ENCODE data around the gene SPIRE1.
"Not testable (repeated sequence)": the region's sequence is repeated elsewhere in the genome, so short reads cannot be mapped to it uniquely, and the experiment has no call there.

SPIRE1 gene

GRCh38 chr18:12500986-12501385 lies 156.9 kb downstream of the SPIRE1 start:
- Mint-ChIP-seq H3K27ac (no peak overlapping the region), H3K9me3 (no peaks in the 10 kb centered on the region), H3K4me3 (no peak overlapping the region), H3K36me3 (ENCODE audit: low read depth) (peaks cover 22% of the 10 kb centered on the region), H3K27me3 (no peaks in the 10 kb centered on the region), H3K4me1 (ENCODE audit: low read depth) (no peaks in the 10 kb centered on the region)
- intact Hi-C loops (cut with micrococcal nuclease), result no loop called here

GRCh38 chr18:12497839-12498238 lies 160.1 kb downstream of the SPIRE1 start:
- H3K27ac Mint-ChIP-seq, result no peak overlapping the region
- no peak overlapping the region for H3K4me3 Mint-ChIP-seq
- no peaks in the 10 kb centered on the region for H3K9me3 Mint-ChIP-seq
- intact Hi-C loops (cut with micrococcal nuclease), result no loop called here
- H3K4me1 Mint-ChIP-seq (ENCODE audit: low read depth), result no peaks in the 10 kb centered on the region
- H3K36me3 Mint-ChIP-seq (ENCODE audit: low read depth), result peaks cover 16% of the 10 kb centered on the region
- H3K27me3 Mint-ChIP-seq, result no peaks in the 10 kb centered on the region

DNA sequence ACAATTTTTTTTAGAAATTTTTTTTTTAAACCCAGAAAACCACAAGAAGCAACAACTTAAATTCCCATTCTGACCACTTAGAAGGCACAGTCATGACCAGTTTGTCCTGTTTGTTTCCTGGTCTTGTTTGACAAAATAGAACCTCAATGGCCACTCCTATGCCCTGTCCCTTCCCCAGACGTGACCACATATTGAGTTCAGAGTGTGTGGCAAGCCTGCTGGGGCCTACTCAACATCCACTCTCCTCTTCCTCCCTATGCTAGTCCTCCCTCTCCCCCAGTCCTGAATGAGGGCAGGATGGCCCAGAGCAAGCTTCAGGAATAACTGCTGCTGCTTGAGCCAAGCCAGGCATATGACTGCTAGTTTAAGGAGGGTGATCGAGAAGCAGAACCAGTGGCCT lies 160.6 kb downstream of the SPIRE1 start:
- intact Hi-C loops (cut with micrococcal nuclease), result no loop called here
- Mint-ChIP-seq H3K4me1 (ENCODE audit: low read depth) (no peaks in the 10 kb centered on the region), H3K4me3 (no peak overlapping the region), H3K9me3 (no peaks in the 10 kb centered on the region), H3K27ac (no peak overlapping the region), H3K36me3 (ENCODE audit: low read depth) (peaks cover 20% of the 10 kb centered on the region), H3K27me3 (no peaks in the 10 kb centered on the region)

GRCh38 chr18:12492907-12493306 lies 165.0 kb downstream of the SPIRE1 start:
- Mint-ChIP-seq H3K36me3 (ENCODE audit: low read depth) (peaks cover 41% of the 10 kb centered on the region), H3K4me3 (no peak overlapping the region), H3K9me3 (no peaks in the 10 kb centered on the region), H3K27ac (no peak overlapping the region), H3K4me1 (ENCODE audit: low read depth) (no peaks in the 10 kb centered on the region), H3K27me3 (no peaks in the 10 kb centered on the region)
- intact Hi-C loops (cut with micrococcal nuclease), result no loop called here

GRCh38 chr18:12491611-12492435 lies 166.1 kb downstream of the SPIRE1 start:
- Mint-ChIP-seq H3K36me3 (ENCODE audit: low read depth) (peaks cover 41% of the 10 kb centered on the region), H3K4me1 (ENCODE audit: low read depth) (no peaks in the 10 kb centered on the region)

GRCh38 chr18:12485479-12486105 lies 172.3 kb downstream of the SPIRE1 start:
- Mint-ChIP-seq H3K9me3 (no peaks in the 10 kb centered on the region), H3K4me1 (ENCODE audit: low read depth) (no peaks in the 10 kb centered on the region), H3K4me3 (no peak overlapping the region), H3K27ac (no peak overlapping the region), H3K27me3 (no peaks in the 10 kb centered on the region), H3K36me3 (ENCODE audit: low read depth) (peaks cover 7% of the 10 kb centered on the region)
- intact Hi-C loops (cut with micrococcal nuclease), result no loop called here

More at GRCh38 chr18:12491611-12492435, 166.1 kb downstream of the SPIRE1 start:
- Mint-ChIP-seq H3K27ac (no peak overlapping the region), H3K27me3 (no peaks in the 10 kb centered on the region), H3K4me3 (no peak overlapping the region), H3K9me3 (no peaks in the 10 kb centered on the region)
- intact Hi-C loops (cut with micrococcal nuclease), result no loop called here

DNA sequence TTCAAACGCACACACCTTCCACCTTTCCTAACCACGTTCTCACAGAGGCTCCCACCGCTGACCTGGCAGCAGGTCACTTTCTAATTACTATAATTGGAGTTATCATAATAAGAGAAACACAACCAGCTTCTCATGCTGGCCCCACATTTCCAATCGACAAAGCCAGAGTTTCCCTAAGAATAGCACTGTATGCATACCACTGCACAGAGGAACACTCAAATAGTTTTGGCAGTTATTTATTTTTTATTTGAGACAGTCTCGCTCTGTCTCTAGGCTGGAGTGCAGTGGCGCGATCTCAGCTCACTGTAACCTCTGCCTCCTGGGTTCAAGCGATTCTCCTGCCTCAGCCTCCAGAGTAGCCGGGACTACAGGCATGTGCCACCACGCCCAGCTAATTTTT lies 176.0 kb downstream of the SPIRE1 start:
- H3K9me3 Mint-ChIP-seq; H3K27me3 Mint-ChIP-seq; intact Hi-C loops (cut with micrococcal nuclease); H3K27ac Mint-ChIP-seq; H3K4me1 Mint-ChIP-seq (ENCODE audit: low read depth); H3K4me3 Mint-ChIP-seq: not testable (repeated sequence)
- H3K36me3 Mint-ChIP-seq (ENCODE audit: low read depth), result peaks cover 17% of the 10 kb centered on the region

DNA sequence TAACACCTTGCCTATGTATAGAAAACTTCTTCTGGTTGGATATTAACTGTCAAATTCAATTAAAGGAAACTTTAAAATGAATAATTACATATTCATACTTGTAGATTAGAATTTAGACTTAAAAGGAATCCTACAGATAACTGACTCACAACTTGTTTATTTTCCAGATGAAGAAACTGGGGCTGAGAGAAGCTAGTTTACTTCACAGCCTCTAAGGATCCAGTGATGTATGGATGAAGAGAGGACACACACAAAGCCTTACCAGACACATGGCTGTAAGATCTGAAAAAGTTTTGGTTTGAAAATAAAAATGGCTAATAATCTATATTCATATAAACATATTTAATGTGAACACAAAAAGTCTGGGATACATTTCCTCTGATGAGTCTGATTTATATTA lies 177.9 kb downstream of the SPIRE1 start:
- Mint-ChIP-seq H3K4me3 (no peak overlapping the region), H3K27me3 (no peaks in the 10 kb centered on the region), H3K27ac (no peak overlapping the region), H3K4me1 (ENCODE audit: low read depth) (no peaks in the 10 kb centered on the region), H3K36me3 (ENCODE audit: low read depth) (peaks cover 17% of the 10 kb centered on the region), H3K9me3 (no peaks in the 10 kb centered on the region)
- intact Hi-C loops (cut with micrococcal nuclease), result no loop called here

- Mint-ChIP-seq H3K27ac (no peak overlapping the region), H3K27me3 (no peaks in the 10 kb centered on the region), H3K4me1 (ENCODE audit: low read depth) (no peaks in the 10 kb centered on the region), H3K4me3 (no peak overlapping the region), H3K9me3 (no peaks in the 10 kb centered on the region), H3K36me3 (ENCODE audit: low read depth) (peaks cover 17% of the 10 kb centered on the region)
- intact Hi-C loops (cut with micrococcal nuclease), result no loop called here
Observed at GRCh38 chr18:12479536-12479935, 178.4 kb downstream of the SPIRE1 start.

- intact Hi-C loops (cut with micrococcal nuclease), result no loop called here
- H3K9me3 Mint-ChIP-seq, result no peaks in the 10 kb centered on the region
- H3K4me3 Mint-ChIP-seq, result no peak overlapping the region
- H3K36me3 Mint-ChIP-seq (ENCODE audit: low read depth), result peaks cover 17% of the 10 kb centered on the region
- no peaks in the 10 kb centered on the region for H3K4me1 Mint-ChIP-seq (ENCODE audit: low read depth)
- H3K27me3 Mint-ChIP-seq, result no peaks in the 10 kb centered on the region
- no peak overlapping the region for H3K27ac Mint-ChIP-seq
Observed at GRCh38 chr18:12478269-12479047, 179.4 kb downstream of the SPIRE1 start.

- intact Hi-C loops (cut with micrococcal nuclease), result no loop called here
- no peaks in the 10 kb centered on the region for H3K4me1 Mint-ChIP-seq (ENCODE audit: low read depth)
- no peaks in the 10 kb centered on the region for H3K9me3 Mint-ChIP-seq
- H3K27ac Mint-ChIP-seq, result no peak overlapping the region
- H3K27me3 Mint-ChIP-seq, result no peaks in the 10 kb centered on the region
- no peak overlapping the region for H3K4me3 Mint-ChIP-seq
- H3K36me3 Mint-ChIP-seq (ENCODE audit: low read depth), result peaks cover 17% of the 10 kb centered on the region
Observed at GRCh38 chr18:12477606-12478005, 180.3 kb downstream of the SPIRE1 start.

- Mint-ChIP-seq H3K9me3 (no peaks in the 10 kb centered on the region), H3K27me3 (no peaks in the 10 kb centered on the region), H3K36me3 (ENCODE audit: low read depth) (peaks cover 17% of the 10 kb centered on the region), H3K27ac (no peak overlapping the region), H3K4me3 (no peak overlapping the region), H3K4me1 (ENCODE audit: low read depth) (no peaks in the 10 kb centered on the region)
- intact Hi-C loops (cut with micrococcal nuclease), result no loop called here
Observed at GRCh38 chr18:12476955-12477354, 181.0 kb downstream of the SPIRE1 start.

GRCh38 chr18:12474876-12475275 lies 183.0 kb downstream of the SPIRE1 start:
- intact Hi-C loops (cut with micrococcal nuclease), result no loop called here
- no peaks in the 10 kb centered on the region for H3K4me1 Mint-ChIP-seq (ENCODE audit: low read depth)
- H3K9me3 Mint-ChIP-seq, result no peaks in the 10 kb centered on the region
- no peak overlapping the region for H3K4me3 Mint-ChIP-seq
- peaks cover 24% of the 10 kb centered on the region for H3K36me3 Mint-ChIP-seq (ENCODE audit: low read depth)
- no peak overlapping the region for H3K27ac Mint-ChIP-seq
- no peaks in the 10 kb centered on the region for H3K27me3 Mint-ChIP-seq

DNA sequence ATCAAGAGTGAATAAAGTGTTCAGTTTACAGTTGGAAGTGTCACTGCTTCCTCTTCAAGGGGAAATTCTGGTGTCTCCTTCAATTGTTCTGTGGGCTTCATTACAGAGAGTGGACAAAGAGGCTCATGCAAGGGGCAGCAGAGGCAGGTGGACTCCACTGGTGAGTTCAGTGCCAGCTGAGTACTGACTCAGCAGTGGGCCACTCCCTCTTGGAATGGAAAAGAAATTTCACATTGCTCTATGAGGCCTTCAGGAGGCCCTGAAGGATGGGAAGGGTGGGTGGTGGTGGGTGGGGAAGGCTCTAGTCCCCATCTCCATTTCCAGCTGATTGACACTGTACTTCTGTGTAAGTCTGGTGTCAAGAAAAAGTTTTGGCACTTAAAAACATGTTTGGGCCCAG lies 183.8 kb downstream of the SPIRE1 start:
- Mint-ChIP-seq H3K36me3 (ENCODE audit: low read depth) (peaks cover 24% of the 10 kb centered on the region), H3K27ac (no peak overlapping the region), H3K9me3 (no peaks in the 10 kb centered on the region), H3K27me3 (no peaks in the 10 kb centered on the region), H3K4me1 (ENCODE audit: low read depth) (no peaks in the 10 kb centered on the region), H3K4me3 (no peak overlapping the region)
- intact Hi-C loops (cut with micrococcal nuclease), result no loop called here
